Transverse colon (tissue), 4 donors: ENCODE measurements around the gene DAB2IP. TPM values are rescaled to one million over a fixed set of nuclear protein-coding genes. Genes with fewer than 3 reads are reported as not detected.

Experiments used
- DNase-seq: peaks from one replicate; pipeline ENCODE4 v3.0.0-alpha.2; 2019
- H3K27ac ChIP-seq, 4 donors: fragments of 200-600 bp; sonication (generic); 2 replicates each; pipeline ENCODE4 v1.5.1; 2016 to 2018; ENCODE audit warnings: inconsistent platforms in 4 of 4
- H3K27me3 ChIP-seq: fragments of 200-600 bp; sonication (generic); 2 replicates; pipeline ENCODE4 v1.5.1; 2017; ENCODE audit warnings: inconsistent platforms
- H3K36me3 ChIP-seq, 4 donors: fragments of 200-600 bp; sonication (generic); 2 replicates each; pipeline ENCODE4 v1.5.1; 2017 to 2019; ENCODE audit warnings: inconsistent platforms in 4 of 4
- H3K4me1 ChIP-seq, 4 donors: fragments of 200-600 bp; sonication (generic); 2 replicates each; pipeline ENCODE4 v1.5.1; 2017 to 2020; ENCODE audit warnings: inconsistent platforms in 4 of 4
- H3K4me3 ChIP-seq, 4 donors: fragments of 200-600 bp; sonication (generic); 1 replicate in 1 of 4; 2 replicates in 3 of 4; pipeline versions ENCODE4 v1.5.1 to v1.6.1; 2017 to 2019; ENCODE audit warnings: inconsistent platforms in 4 of 4
- H3K9me3 ChIP-seq, 2 donors: fragments of 200-600 bp; sonication (generic); 2 replicates each; pipeline ENCODE4 v1.5.1; 2017 to 2019; ENCODE audit warnings: inconsistent platforms in 2 of 2
- CTCF ChIP-seq, 5 experiments: fragments of 200-600 bp in 3 of 5; fragments of 450-650 bp in 2 of 5; sonication (generic) in 3 of 5; IDR thresholded peaks; 1 replicate in 2 of 5; 2 replicates in 3 of 5; pipeline ENCODE4 v1.5.1; 2016 to 2017; ENCODE audit warnings: antibody characterized with exemption in 5 of 5, inconsistent platforms in 3 of 5, mild to moderate bottlenecking in 2 of 5, moderate library complexity in 1 of 5
- EP300 ChIP-seq: sonication (generic); formaldehyde crosslinking; IDR thresholded peaks from one replicate; pipeline ENCODE4 v1.6.1; 2017; ENCODE audit warnings: antibody characterized with exemption, low read depth
- POLR2A ChIP-seq: fragments of 450-650 bp; IDR thresholded peaks from one replicate; pipeline ENCODE4 v1.6.1; 2016; ENCODE audit warnings: antibody characterized with exemption, mild to moderate bottlenecking, moderate library complexity
- POLR2AphosphoS5 ChIP-seq, 3 donors: sonication (generic); formaldehyde crosslinking; IDR thresholded peaks; one replicate each; pipeline ENCODE4 v1.6.1; 2016; ENCODE audit warnings: antibody characterized with exemption in 3 of 3
- WGBS, 2 donors: methylation state at CpG; one replicate each; pipeline ENCODE4 v1.1.5; 2018; ENCODE audit warnings: low coverage in 1 of 2; 5-methylcytosine and 5-hydroxymethylcytosine counted together
- in situ Hi-C, 4 donors: fragments of 200-750 bp; cut with MboI; loops; one replicate each; pipeline versions ENCODE4 v1.15.0 to v1.15.1; 2017; ENCODE audit warnings: low sequenced_read_pairs in 3 of 4, low pct_ligation_motif_present in 1 of 4, low pct_unique_long_range_greater_than_20kb in 1 of 4
- intact Hi-C: fragments of 100-400 bp; cut with DNase I; formaldehyde crosslinking; loops from one replicate; pipeline ENCODE4 v1.15.1; 2023; ENCODE audit warnings: low total_unique reads
- total RNA-seq, 4 donors: library from RNA; depleted of rRNA; stranded (reverse); fragments of >200 nt; gene quantifications; one replicate each; pipeline ENCODE4 v1.1.0, GENCODE V29; 2016

Gene DAB2IP
- total RNA-seq, 4 donors from 2014 or later: 84.2 to 159 (median 90.7) TPM

- peaks cover 38 to 83% (median 64%) of the 10 kb centered on the region in 4 donors for H3K4me1 ChIP-seq
- H3K4me3 ChIP-seq: no peak overlapping the region
- WGBS, 2 donors: 56 to 74% methylated on average over 2 to 5 of the region's 5 CpGs
- in situ Hi-C loops: no loop called here
- no peak for DNase-seq
- H3K27ac ChIP-seq: peak overlapping the region; percentile 91 to 93 (median 92)
- intact Hi-C loops: no loop called here
- no peaks in the 10 kb centered on the region for H3K36me3 ChIP-seq
- TF ChIP-seq EP300 (no peak), POLR2A (no peak), CTCF (IDR thresholded peaks at IDR 0.05) (no peak), POLR2AphosphoS5 (IDR thresholded peaks at IDR 0.05) (no peak)
- no peaks in the 10 kb centered on the region for H3K27me3 ChIP-seq
- H3K9me3 ChIP-seq: no peaks in the 10 kb centered on the region
Observed at GRCh38 chr9:121731090-121731489, 79.7 kb downstream of the DAB2IP start.

- WGBS, 2 donors: 38 to 58% methylated on average over 5 to 7 of the region's 7 CpGs
- H3K4me1 ChIP-seq: peaks cover 41 to 87% (median 71%) of the 10 kb centered on the region in 4 donors
- intact Hi-C loops (no loop called here), in situ Hi-C loops (no loop called here)
- H3K27ac ChIP-seq: peak overlapping the region; percentile 91 to 93 (median 92)
- TF ChIP-seq POLR2AphosphoS5 (IDR thresholded peaks at IDR 0.05) (peak in 1 of 3 donors; percentile 48), CTCF (IDR thresholded peaks at IDR 0.05) (no peak)
- no peaks in the 10 kb centered on the region for H3K9me3 ChIP-seq
- DNase-seq: peak; percentile 62
- no peaks in the 10 kb centered on the region for H3K36me3 ChIP-seq
- H3K4me3 ChIP-seq: no peak overlapping the region
- no peaks in the 10 kb centered on the region for H3K27me3 ChIP-seq
Observed at GRCh38 chr9:121731919-121732318, 80.5 kb downstream of the DAB2IP start.

DNA sequence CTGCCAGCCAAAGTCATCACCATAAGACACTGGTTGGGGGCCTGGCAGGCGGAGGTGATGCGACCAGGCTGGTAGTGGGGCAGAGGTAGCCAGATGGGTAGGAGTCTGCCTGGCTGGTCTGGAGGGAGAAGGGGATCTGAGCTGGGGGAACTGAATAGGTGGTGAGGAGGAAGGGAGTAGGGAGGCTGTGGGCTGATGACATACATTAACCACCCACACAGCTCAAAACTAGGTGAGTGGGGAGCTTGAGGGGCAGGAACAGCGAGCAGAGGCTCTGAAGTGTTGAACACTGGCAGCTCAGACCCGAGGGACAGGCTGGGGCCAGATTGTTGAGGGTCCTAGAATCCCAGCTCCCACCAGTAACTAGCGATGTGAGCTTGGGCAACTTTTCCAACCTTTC, 81.0 kb downstream of the DAB2IP start:
- H3K27ac ChIP-seq: peak overlapping the region; percentile 91 to 93 (median 92)
- no peaks in the 10 kb centered on the region for H3K27me3 ChIP-seq
- DNase-seq: no peak
- in situ Hi-C loops: no loop called here
- H3K4me3 ChIP-seq: no peak overlapping the region
- TF ChIP-seq EP300: no peak
- no peak for TF ChIP-seq CTCF (IDR thresholded peaks at IDR 0.05)
- no peak for TF ChIP-seq POLR2A
- TF ChIP-seq POLR2AphosphoS5 (IDR thresholded peaks at IDR 0.05): no peak
- H3K4me1 ChIP-seq: peaks cover 38 to 87% (median 71%) of the 10 kb centered on the region in 4 donors
- no peaks in the 10 kb centered on the region for H3K36me3 ChIP-seq
- H3K9me3 ChIP-seq: no peaks in the 10 kb centered on the region
- WGBS, 2 donors: 63 to 65% methylated on average over 4 to 5 of the region's 5 CpGs
- intact Hi-C loops: no loop called here

GRCh38 chr9:121732886-121733285, 81.5 kb downstream of the DAB2IP start:
- Histone ChIP-seq H3K4me3 (no peak overlapping the region), H3K27me3 (no peaks in the 10 kb centered on the region), H3K4me1 (peaks cover 37 to 86% (median 73%) of the 10 kb centered on the region in 4 donors), H3K9me3 (no peaks in the 10 kb centered on the region), H3K36me3 (no peaks in the 10 kb centered on the region), H3K27ac (peak overlapping the region; percentile 91 to 93 (median 92))
- WGBS, 2 donors: 80 to 83% methylated on average over 2 to 4 of the region's 4 CpGs
- TF ChIP-seq POLR2AphosphoS5 (IDR thresholded peaks at IDR 0.05): no peak
- no peak for TF ChIP-seq POLR2A
- TF ChIP-seq EP300: no peak
- intact Hi-C loops: no loop called here
- DNase-seq: no peak
- in situ Hi-C loops: no loop called here

DNA sequence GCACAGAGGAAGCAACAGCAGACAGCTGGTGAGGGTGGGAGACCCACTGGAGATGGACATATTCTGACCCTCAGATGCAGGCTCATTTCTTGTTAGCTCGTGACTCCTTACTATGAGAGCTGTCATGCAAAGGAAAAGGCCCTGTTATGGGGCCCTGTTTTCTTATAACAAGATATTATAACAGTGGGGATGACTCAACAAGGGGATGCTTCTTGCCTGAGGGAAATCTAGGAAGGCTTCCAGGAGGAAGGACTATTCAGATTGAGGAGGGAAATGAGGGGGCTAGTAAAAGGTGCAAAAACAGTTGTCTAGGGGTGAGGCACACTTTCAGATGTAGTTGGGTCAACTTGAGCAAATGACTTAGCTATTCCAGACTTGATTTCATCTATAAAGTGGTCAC, 83.0 kb downstream of the DAB2IP start:
- in situ Hi-C loops: no loop called here
- intact Hi-C loops: no loop called here

More for the DNA sequence above, 83.0 kb downstream of the DAB2IP start:
- no peaks in the 10 kb centered on the region for H3K9me3 ChIP-seq
- TF ChIP-seq POLR2AphosphoS5 (IDR thresholded peaks at IDR 0.05): no peak
- no peak for TF ChIP-seq POLR2A
- TF ChIP-seq CTCF (IDR thresholded peaks at IDR 0.05): no peak
- TF ChIP-seq EP300: no peak
- no peak for DNase-seq
- 43 to 77% methylated on average over 1 of the region's 1 CpG for WGBS, 2 donors
- peaks cover 51 to 95% (median 88%) of the 10 kb centered on the region in 4 donors for H3K4me1 ChIP-seq
- peak overlapping the region; percentile 91 to 93 (median 92) for H3K27ac ChIP-seq
- H3K4me3 ChIP-seq: no peak overlapping the region
- H3K36me3 ChIP-seq: no peaks in the 10 kb centered on the region
- H3K27me3 ChIP-seq: no peaks in the 10 kb centered on the region
